ENCODE results near the gene AKAP7. TPM values are rescaled to one million over a fixed set of nuclear protein-coding genes. Genes with fewer than 3 reads are reported as not detected.

The AKAP7 gene
- total RNA-seq, 6 donors from 2014 or later = 2.4 to 11.3 (median 7.1) TPM

GRCh38 chr6:131172222-131172621 is 37.0 kb downstream of the AKAP7 start:
- TF ChIP-seq EP300 (IDR thresholded peaks at IDR 0.05) = no peak
- no peak for TF ChIP-seq POLR2AphosphoS5 (IDR thresholded peaks at IDR 0.05)
- TF ChIP-seq CTCF (IDR thresholded peaks at IDR 0.05) = no peak
- TF ChIP-seq POLR2A (IDR thresholded peaks at IDR 0.05) = no peak
- Histone ChIP-seq H3K9me3 (no peaks in the 10 kb centered on the region), H3K36me3 (peaks cover 0 to 6% (median 2%) of the 10 kb centered on the region in 4 donors), H3K27ac (no peak overlapping the region), H3K4me1 (no peaks in the 10 kb centered on the region), H3K27me3 (no peaks in the 10 kb centered on the region), H3K4me3 (no peak overlapping the region)
- WGBS, 2 donors = 87 to 88% methylated on average over 1 of the region's 1 CpG
- ATAC-seq (ENCODE audit: low FRiP score in 2 of 2) = no peak
- DNase-seq = no peak

GRCh38 chr6:131173680-131174079 is 38.4 kb downstream of the AKAP7 start:
- TF ChIP-seq POLR2A (IDR thresholded peaks at IDR 0.05) (no peak), CTCF (IDR thresholded peaks at IDR 0.05) (no peak), EP300 (IDR thresholded peaks at IDR 0.05) (no peak), POLR2AphosphoS5 (IDR thresholded peaks at IDR 0.05) (no peak)
- DNase-seq = no peak
- H3K9me3 ChIP-seq = no peaks in the 10 kb centered on the region
- H3K36me3 ChIP-seq = peaks cover 0 to 12% (median 0%) of the 10 kb centered on the region in 4 donors
- no peaks in the 10 kb centered on the region for H3K27me3 ChIP-seq
- no peak overlapping the region for H3K4me3 ChIP-seq
- H3K4me1 ChIP-seq = no peaks in the 10 kb centered on the region
- ATAC-seq (ENCODE audit: low FRiP score in 2 of 2) = no peak
- WGBS, 2 donors = 56 to 76% methylated on average over 1 of the region's 1 CpG
- no peak overlapping the region for H3K27ac ChIP-seq

DNA sequence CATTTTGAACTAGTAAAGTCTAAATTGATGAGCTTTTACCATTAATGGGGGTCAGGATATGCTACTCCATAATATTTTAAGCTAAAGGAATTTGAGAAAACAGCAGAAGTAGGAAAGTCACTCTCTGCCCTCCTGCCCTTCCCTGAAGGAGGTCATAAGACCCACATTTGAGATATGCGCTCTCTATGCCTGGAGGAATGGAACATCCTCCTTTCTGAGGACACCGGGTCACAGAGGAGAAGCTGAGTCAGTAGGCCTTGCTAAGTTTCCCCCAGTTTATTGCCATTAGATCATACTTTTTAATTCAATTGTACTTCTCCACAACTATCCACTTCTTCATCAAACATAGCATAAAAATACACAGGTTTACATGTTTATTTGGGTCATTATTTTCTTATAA is 40.3 kb downstream of the AKAP7 start:
- H3K4me1 ChIP-seq = no peaks in the 10 kb centered on the region
- H3K9me3 ChIP-seq = no peaks in the 10 kb centered on the region
- H3K36me3 ChIP-seq = peaks cover 0 to 9% (median 0%) of the 10 kb centered on the region in 4 donors
- WGBS, 2 donors = 83 to 87% methylated on average over 2 of the region's 2 CpGs
- no peak for TF ChIP-seq EP300 (IDR thresholded peaks at IDR 0.05)
- no peak for TF ChIP-seq POLR2AphosphoS5 (IDR thresholded peaks at IDR 0.05)
- TF ChIP-seq CTCF (IDR thresholded peaks at IDR 0.05) = no peak
- TF ChIP-seq POLR2A (IDR thresholded peaks at IDR 0.05) = no peak
- no peak overlapping the region for H3K4me3 ChIP-seq
- H3K27ac ChIP-seq = no peak overlapping the region
- DNase-seq (no peak), ATAC-seq (ENCODE audit: low FRiP score in 2 of 2) (no peak)
- no peaks in the 10 kb centered on the region for H3K27me3 ChIP-seq

DNA sequence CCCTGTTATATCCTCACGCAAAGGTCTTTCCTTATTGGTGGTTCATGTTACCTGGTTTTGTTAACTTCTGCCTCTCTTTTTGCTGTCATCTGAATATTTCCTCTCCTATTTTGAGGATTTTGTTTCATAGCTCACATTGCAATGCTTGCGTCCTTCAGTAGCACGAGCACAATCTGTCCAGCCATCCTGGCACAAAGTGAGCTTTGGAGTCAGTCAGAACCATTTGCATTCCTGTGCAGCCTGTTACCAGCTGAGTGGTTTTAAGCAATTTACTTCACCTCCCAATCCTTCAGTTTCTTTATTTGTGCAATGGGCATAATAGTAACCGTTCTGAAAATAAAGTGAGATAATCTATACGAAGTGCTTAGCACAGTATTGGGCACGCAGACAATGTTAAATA is 42.7 kb downstream of the AKAP7 start:
- no peak for TF ChIP-seq POLR2AphosphoS5 (IDR thresholded peaks at IDR 0.05)
- TF ChIP-seq EP300 (IDR thresholded peaks at IDR 0.05) = no peak
- TF ChIP-seq CTCF (IDR thresholded peaks at IDR 0.05) = no peak
- TF ChIP-seq POLR2A (IDR thresholded peaks at IDR 0.05) = no peak
- no peaks in the 10 kb centered on the region for H3K9me3 ChIP-seq
- no peak overlapping the region for H3K4me3 ChIP-seq
- no peak for ATAC-seq (ENCODE audit: low FRiP score in 2 of 2)
- no peaks in the 10 kb centered on the region for H3K4me1 ChIP-seq
- WGBS, 2 donors = 82 to 92% methylated on average over 6 of the region's 6 CpGs
- DNase-seq = no peak
- H3K36me3 ChIP-seq = peaks cover 0 to 9% (median 0%) of the 10 kb centered on the region in 4 donors
- H3K27ac ChIP-seq = no peak overlapping the region
- H3K27me3 ChIP-seq = no peaks in the 10 kb centered on the region

DNA sequence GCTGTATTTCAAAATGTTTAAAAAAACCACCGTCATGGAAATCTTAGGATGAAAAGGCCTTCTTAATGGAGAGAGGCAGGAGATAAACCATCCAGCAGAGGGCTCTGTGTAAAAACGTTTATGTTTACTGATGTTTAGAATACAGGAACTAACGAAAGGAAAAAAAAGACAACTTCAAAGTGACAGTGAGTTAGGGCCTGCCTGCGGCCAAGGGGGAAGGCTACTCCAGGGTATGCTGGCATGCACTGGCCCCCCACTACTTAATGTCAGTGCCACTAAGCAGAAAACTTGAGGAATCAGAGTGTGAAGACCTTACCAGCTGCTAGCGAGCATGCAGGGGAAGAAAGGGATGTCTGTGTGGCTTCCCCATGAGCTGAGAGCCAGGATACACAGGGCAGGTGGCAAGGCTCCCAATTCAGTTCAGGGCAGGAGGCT is 47.7 kb downstream of the AKAP7 start:
- H3K4me3 ChIP-seq = no peak overlapping the region
- H3K27ac ChIP-seq = no peak overlapping the region
- DNase-seq (no peak), ATAC-seq (ENCODE audit: low FRiP score in 2 of 2) (no peak)
- no peak for TF ChIP-seq POLR2AphosphoS5 (IDR thresholded peaks at IDR 0.05)
- TF ChIP-seq EP300 (IDR thresholded peaks at IDR 0.05) = no peak
- TF ChIP-seq CTCF (IDR thresholded peaks at IDR 0.05) = peak in 5 of 6 experiments; percentile 17 to 43 (median 33)
- WGBS, 2 donors = 35 to 39% methylated on average over 5 of the region's 5 CpGs
- H3K36me3 ChIP-seq = peaks cover 0 to 18% (median 0%) of the 10 kb centered on the region in 4 donors
- no peaks in the 10 kb centered on the region for H3K4me1 ChIP-seq
- no peaks in the 10 kb centered on the region for H3K27me3 ChIP-seq
- no peaks in the 10 kb centered on the region for H3K9me3 ChIP-seq
